Measurements from ENCODE around the gene GREB1.

The GREB1 gene

GRCh38 chr2:11540996-11541692 lies 7.3 kb downstream of the GREB1 start:
- Histone ChIP-seq H3K4me3 (ENCODE audit: low read depth, low read length) (peak overlapping the region; percentile 28; the same call in 1 of the 2 replicates), H3K9ac (ENCODE audit: low read length) (peak overlapping the region; percentile 18), H3K4me1 (ENCODE audit: control insufficient read depth, insufficient read depth, low read length) (peaks cover 51% of the 10 kb centered on the region), H3K36me3 (ENCODE audit: control insufficient read depth, insufficient read depth, low read length) (no peaks in the 10 kb centered on the region), H3K27me3 (ENCODE audit: control insufficient read depth, insufficient read depth, low read length) (no peaks in the 10 kb centered on the region), H3K27ac (ENCODE audit: low read depth, low read length) (no peak overlapping the region; the same call in 1 of the 2 replicates), H3K9me3 (ENCODE audit: control insufficient read depth, insufficient read depth, low read depth, low read length) (no peaks in the 10 kb centered on the region)

GRCh38 chr2:11541693-11542274 lies 7.9 kb downstream of the GREB1 start:
- H3K27ac ChIP-seq (ENCODE audit: low read depth, low read length): peak overlapping the region; percentile 29; the same call in 1 of the 2 replicates
- H3K4me3 ChIP-seq (ENCODE audit: low read depth, low read length): no peak overlapping the region
- H3K27me3 ChIP-seq (ENCODE audit: control insufficient read depth, insufficient read depth, low read length): no peaks in the 10 kb centered on the region
- no peaks in the 10 kb centered on the region for H3K9me3 ChIP-seq (ENCODE audit: control insufficient read depth, insufficient read depth, low read depth, low read length)
- peak overlapping the region; percentile 27 for H3K9ac ChIP-seq (ENCODE audit: low read length)
- no peaks in the 10 kb centered on the region for H3K36me3 ChIP-seq (ENCODE audit: control insufficient read depth, insufficient read depth, low read length)
- H3K4me1 ChIP-seq (ENCODE audit: control insufficient read depth, insufficient read depth, low read length): peaks cover 51% of the 10 kb centered on the region

- Histone ChIP-seq H3K36me3 (ENCODE audit: control insufficient read depth, insufficient read depth, low read length) (no peaks in the 10 kb centered on the region), H3K27ac (ENCODE audit: low read depth, low read length) (peak overlapping the region; percentile 29; the same call in 1 of the 2 replicates), H3K9ac (ENCODE audit: low read length) (peak overlapping the region; percentile 27), H3K4me3 (ENCODE audit: low read depth, low read length) (no peak overlapping the region), H3K4me1 (ENCODE audit: control insufficient read depth, insufficient read depth, low read length) (peaks cover 51% of the 10 kb centered on the region), H3K27me3 (ENCODE audit: control insufficient read depth, insufficient read depth, low read length) (no peaks in the 10 kb centered on the region), H3K9me3 (ENCODE audit: control insufficient read depth, insufficient read depth, low read depth, low read length) (no peaks in the 10 kb centered on the region)
These were observed 8.5 kb downstream of the GREB1 start for GRCh38 chr2:11542275-11542819.

GRCh38 chr2:11543337-11544216 lies 9.7 kb downstream of the GREB1 start:
- Histone ChIP-seq H3K9me3 (ENCODE audit: control insufficient read depth, insufficient read depth, low read depth, low read length) (no peaks in the 10 kb centered on the region), H3K27me3 (ENCODE audit: control insufficient read depth, insufficient read depth, low read length) (no peaks in the 10 kb centered on the region), H3K4me1 (ENCODE audit: control insufficient read depth, insufficient read depth, low read length) (peaks cover 48% of the 10 kb centered on the region), H3K27ac (ENCODE audit: low read depth, low read length) (no peak overlapping the region), H3K36me3 (ENCODE audit: control insufficient read depth, insufficient read depth, low read length) (no peaks in the 10 kb centered on the region), H3K9ac (ENCODE audit: low read length) (no peak overlapping the region), H3K4me3 (ENCODE audit: low read depth, low read length) (no peak overlapping the region)

- Histone ChIP-seq H3K4me3 (ENCODE audit: low read depth, low read length) (no peak overlapping the region), H3K4me1 (ENCODE audit: control insufficient read depth, insufficient read depth, low read length) (peaks cover 38% of the 10 kb centered on the region), H3K27me3 (ENCODE audit: control insufficient read depth, insufficient read depth, low read length) (no peaks in the 10 kb centered on the region), H3K27ac (ENCODE audit: low read depth, low read length) (no peak overlapping the region), H3K9ac (ENCODE audit: low read length) (no peak overlapping the region), H3K36me3 (ENCODE audit: control insufficient read depth, insufficient read depth, low read length) (no peaks in the 10 kb centered on the region), H3K9me3 (ENCODE audit: control insufficient read depth, insufficient read depth, low read depth, low read length) (no peaks in the 10 kb centered on the region)
These were observed 12.2 kb downstream of the GREB1 start for GRCh38 chr2:11546072-11546471.

- H3K4me1 ChIP-seq (ENCODE audit: control insufficient read depth, insufficient read depth, low read length): peaks cover 22% of the 10 kb centered on the region; the same call in 1 of the 2 replicates
- no peak overlapping the region for H3K27ac ChIP-seq (ENCODE audit: low read depth, low read length)
- no peak overlapping the region for H3K4me3 ChIP-seq (ENCODE audit: low read depth, low read length)
- no peaks in the 10 kb centered on the region for H3K27me3 ChIP-seq (ENCODE audit: control insufficient read depth, insufficient read depth, low read length)
- H3K36me3 ChIP-seq (ENCODE audit: control insufficient read depth, insufficient read depth, low read length): no peaks in the 10 kb centered on the region
- H3K9ac ChIP-seq (ENCODE audit: low read length): no peak overlapping the region
- H3K9me3 ChIP-seq (ENCODE audit: control insufficient read depth, insufficient read depth, low read depth, low read length): no peaks in the 10 kb centered on the region
These were observed 14.2 kb downstream of the GREB1 start for GRCh38 chr2:11547912-11548497.

GRCh38 chr2:11550302-11550701 lies 16.5 kb downstream of the GREB1 start:
- H3K9me3 ChIP-seq (ENCODE audit: control insufficient read depth, insufficient read depth, low read depth, low read length): no peaks in the 10 kb centered on the region
- H3K4me1 ChIP-seq (ENCODE audit: control insufficient read depth, insufficient read depth, low read length): peaks cover 31% of the 10 kb centered on the region; the same call in 1 of the 2 replicates
- no peaks in the 10 kb centered on the region for H3K27me3 ChIP-seq (ENCODE audit: control insufficient read depth, insufficient read depth, low read length)
- no peak overlapping the region for H3K9ac ChIP-seq (ENCODE audit: low read length)
- H3K36me3 ChIP-seq (ENCODE audit: control insufficient read depth, insufficient read depth, low read length): no peaks in the 10 kb centered on the region
- H3K4me3 ChIP-seq (ENCODE audit: low read depth, low read length): no peak overlapping the region
- H3K27ac ChIP-seq (ENCODE audit: low read depth, low read length): no peak overlapping the region

- Histone ChIP-seq H3K4me1 (ENCODE audit: control insufficient read depth, insufficient read depth, low read length) (peaks cover 31% of the 10 kb centered on the region; the same call in 1 of the 2 replicates), H3K27ac (ENCODE audit: low read depth, low read length) (no peak overlapping the region), H3K9ac (ENCODE audit: low read length) (no peak overlapping the region), H3K27me3 (ENCODE audit: control insufficient read depth, insufficient read depth, low read length) (no peaks in the 10 kb centered on the region), H3K36me3 (ENCODE audit: control insufficient read depth, insufficient read depth, low read length) (no peaks in the 10 kb centered on the region), H3K4me3 (ENCODE audit: low read depth, low read length) (no peak overlapping the region), H3K9me3 (ENCODE audit: control insufficient read depth, insufficient read depth, low read depth, low read length) (no peaks in the 10 kb centered on the region)
These were observed 17.2 kb downstream of the GREB1 start for GRCh38 chr2:11550901-11551568.

GRCh38 chr2:11551569-11552259 lies 17.9 kb downstream of the GREB1 start:
- H3K27ac ChIP-seq (ENCODE audit: low read depth, low read length): no peak overlapping the region
- H3K27me3 ChIP-seq (ENCODE audit: control insufficient read depth, insufficient read depth, low read length): no peaks in the 10 kb centered on the region
- H3K9me3 ChIP-seq (ENCODE audit: control insufficient read depth, insufficient read depth, low read depth, low read length): no peaks in the 10 kb centered on the region
- peaks cover 34% of the 10 kb centered on the region; the same call in 1 of the 2 replicates for H3K4me1 ChIP-seq (ENCODE audit: control insufficient read depth, insufficient read depth, low read length)
- no peak overlapping the region for H3K9ac ChIP-seq (ENCODE audit: low read length)
- H3K4me3 ChIP-seq (ENCODE audit: low read depth, low read length): no peak overlapping the region
- no peaks in the 10 kb centered on the region for H3K36me3 ChIP-seq (ENCODE audit: control insufficient read depth, insufficient read depth, low read length)

- H3K36me3 ChIP-seq (ENCODE audit: control insufficient read depth, insufficient read depth, low read length): no peaks in the 10 kb centered on the region
- no peak overlapping the region for H3K27ac ChIP-seq (ENCODE audit: low read depth, low read length)
- H3K27me3 ChIP-seq (ENCODE audit: control insufficient read depth, insufficient read depth, low read length): no peaks in the 10 kb centered on the region
- no peak overlapping the region for H3K4me3 ChIP-seq (ENCODE audit: low read depth, low read length)
- peaks cover 34% of the 10 kb centered on the region; the same call in 1 of the 2 replicates for H3K4me1 ChIP-seq (ENCODE audit: control insufficient read depth, insufficient read depth, low read length)
- no peak overlapping the region for H3K9ac ChIP-seq (ENCODE audit: low read length)
- H3K9me3 ChIP-seq (ENCODE audit: control insufficient read depth, insufficient read depth, low read depth, low read length): no peaks in the 10 kb centered on the region
These were observed 18.4 kb downstream of the GREB1 start for GRCh38 chr2:11552260-11552638.

Data from HUES6 (cell line).